OCI-LY7 (cell line): ENCODE measurements around the gene CTNNA3.

Source experiments
- EZH2phosphoT487 ChIP-seq: fragments of 200-600 bp; sonication (generic); IDR thresholded peaks from 2 replicates; pipeline ENCODE4 v1.6.1; 2018; ENCODE audit warnings: low read depth, borderline replicate concordance, mild to moderate bottlenecking, mixed run types, antibody characterized with exemption, low read length, moderate library complexity, mixed read lengths
- TF ChIP-seq, protein P1 (sequence below): fragments of 200-600 bp; sonication (generic); conservative IDR thresholded peaks from 2 replicates; pipeline ENCODE4 v1.5.1; 2014; ENCODE audit warnings: mild to moderate bottlenecking, antibody characterized with exemption, low read length, moderate library complexity, mixed read lengths

GRCh38 chr10:66555061-66555460 lies 1140.9 kb downstream of the CTNNA3 start:
- TF ChIP-seq, protein P1, sequence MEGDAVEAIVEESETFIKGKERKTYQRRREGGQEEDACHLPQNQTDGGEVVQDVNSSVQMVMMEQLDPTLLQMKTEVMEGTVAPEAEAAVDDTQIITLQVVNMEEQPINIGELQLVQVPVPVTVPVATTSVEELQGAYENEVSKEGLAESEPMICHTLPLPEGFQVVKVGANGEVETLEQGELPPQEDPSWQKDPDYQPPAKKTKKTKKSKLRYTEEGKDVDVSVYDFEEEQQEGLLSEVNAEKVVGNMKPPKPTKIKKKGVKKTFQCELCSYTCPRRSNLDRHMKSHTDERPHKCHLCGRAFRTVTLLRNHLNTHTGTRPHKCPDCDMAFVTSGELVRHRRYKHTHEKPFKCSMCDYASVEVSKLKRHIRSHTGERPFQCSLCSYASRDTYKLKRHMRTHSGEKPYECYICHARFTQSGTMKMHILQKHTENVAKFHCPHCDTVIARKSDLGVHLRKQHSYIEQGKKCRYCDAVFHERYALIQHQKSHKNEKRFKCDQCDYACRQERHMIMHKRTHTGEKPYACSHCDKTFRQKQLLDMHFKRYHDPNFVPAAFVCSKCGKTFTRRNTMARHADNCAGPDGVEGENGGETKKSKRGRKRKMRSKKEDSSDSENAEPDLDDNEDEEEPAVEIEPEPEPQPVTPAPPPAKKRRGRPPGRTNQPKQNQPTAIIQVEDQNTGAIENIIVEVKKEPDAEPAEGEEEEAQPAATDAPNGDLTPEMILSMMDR: no peak
- TF ChIP-seq EZH2phosphoT487: no peak
